Stimulated activated CD8-positive, alpha-beta memory T cell treated with anti-CD3 and anti-CD28 coated beads, Interleukin-4, amount 100 ng/mL, for 1 hour (primary cell): ENCODE measurements around the gene STX12.
"Not testable (repeated sequence)": the region's sequence is repeated elsewhere in the genome, so short reads cannot be mapped to it uniquely, and the experiment has no call there.

Source experiments
- DNase-seq, 2 donors: peaks; one replicate each; pipeline ENCODE4 v3.0.0-alpha.2; 2020; ENCODE audit warnings: low read depth in 2 of 2, low spot score in 1 of 2

Gene STX12

GRCh38 chr1:27829339-27829960 lies 56.4 kb downstream of the STX12 start:
- DNase-seq = not testable (repeated sequence)

- DNase-seq = peak; percentile 67 to 76
Observed at GRCh38 chr1:27830621-27831440, 57.8 kb downstream of the STX12 start, which contains the start of gene PPP1R8. Gene PPP1R8 (plus strand): TSS chr1:27830782. CDS start chr1:27830836, 54 bp downstream.

- no peak for DNase-seq
Observed at GRCh38 chr1:27831568-27832410, 58.8 kb downstream of the STX12 start.

GRCh38 chr1:27832762-27833161 lies 59.7 kb downstream of the STX12 start:
- no peak for DNase-seq

GRCh38 chr1:27833470-27833869 lies 60.5 kb downstream of the STX12 start:
- DNase-seq = no peak

GRCh38 chr1:27835046-27835445 lies 62.0 kb downstream of the STX12 start:
- DNase-seq = no peak

GRCh38 chr1:27835501-27835900 lies 62.5 kb downstream of the STX12 start:
- no peak for DNase-seq

GRCh38 chr1:27849951-27850350 lies 76.9 kb downstream of the STX12 start:
- DNase-seq = no peak

GRCh38 chr1:27855085-27855484 lies 82.1 kb downstream of the STX12 start:
- no peak for DNase-seq

GRCh38 chr1:27856561-27857343 lies 83.7 kb downstream of the STX12 start:
- no peak for DNase-seq

- not testable (repeated sequence) for DNase-seq
Observed at GRCh38 chr1:27857552-27857951, 84.5 kb downstream of the STX12 start.

- DNase-seq = peak; percentile 70 to 76
Observed at GRCh38 chr1:27858072-27858948, 85.3 kb downstream of the STX12 start.

GRCh38 chr1:27858949-27859576 lies 86.0 kb downstream of the STX12 start:
- no peak for DNase-seq

- DNase-seq = no peak
Observed at GRCh38 chr1:27861436-27861835, 88.4 kb downstream of the STX12 start.

- no peak for DNase-seq
Observed at GRCh38 chr1:27862004-27862403, 89.0 kb downstream of the STX12 start.

GRCh38 chr1:27862671-27863537 lies 89.9 kb downstream of the STX12 start:
- no peak for DNase-seq

- no peak for DNase-seq
Observed at GRCh38 chr1:27863538-27863915, 90.5 kb downstream of the STX12 start.

GRCh38 chr1:27864264-27864895 lies 91.4 kb downstream of the STX12 start:
- DNase-seq = no peak
